ENCODE results near the gene TBC1D17.
"Not testable (repeated sequence)": the region's sequence is repeated elsewhere in the genome, so short reads cannot be mapped to it uniquely, and the experiment has no call there.

Gene TBC1D17

DNA sequence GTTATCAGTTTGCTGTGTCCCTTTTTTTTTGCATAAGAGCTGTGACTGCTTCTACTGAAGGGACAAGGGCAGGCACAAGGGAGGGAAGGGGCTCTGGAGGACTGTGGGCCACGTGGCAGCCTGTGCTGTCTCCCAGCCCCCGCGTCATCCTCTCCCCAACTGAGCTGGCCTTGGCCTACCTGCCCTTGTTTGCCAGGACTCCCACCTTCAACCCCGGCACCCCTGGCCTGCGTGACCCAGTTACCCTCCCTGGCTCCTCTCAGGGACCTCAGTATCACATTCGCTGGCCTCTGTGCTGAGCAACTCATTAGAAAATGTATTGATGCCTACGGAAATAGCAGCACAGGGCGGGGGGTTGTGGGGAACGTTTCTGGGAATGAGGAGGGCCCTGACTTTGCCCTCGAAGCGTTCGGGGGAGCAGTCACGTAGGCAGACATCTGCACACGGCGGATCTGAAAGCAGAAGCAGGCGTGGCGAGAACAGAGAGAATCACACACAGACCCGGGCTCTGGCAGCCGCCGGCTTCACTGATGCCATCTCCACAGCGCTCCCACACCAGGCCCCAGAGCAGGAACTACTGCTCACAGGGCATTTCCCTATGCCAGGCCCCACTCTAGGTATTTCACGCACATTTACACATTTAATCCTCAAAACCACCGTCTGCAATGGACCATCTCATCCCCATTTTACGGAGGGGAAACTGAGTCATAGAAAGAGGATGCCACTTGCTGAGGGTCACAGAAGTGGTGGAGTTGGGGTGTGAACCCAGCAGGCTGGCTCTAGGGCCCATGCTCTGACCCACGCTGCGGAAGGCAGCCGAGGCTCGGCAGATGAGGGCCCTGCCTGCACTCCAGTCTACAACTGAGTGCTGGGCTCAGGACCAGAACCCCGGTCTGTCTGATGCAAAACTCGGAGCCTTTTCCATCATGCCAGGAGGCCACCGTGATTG is 45.8 kb downstream of the TBC1D17 start:
- no peaks in the 10 kb centered on the region for H3K9me3 ChIP-seq (ENCODE audit: control insufficient read depth, insufficient read depth, low read length)
- no peak for DNase-seq (ENCODE audit: low read depth, low spot score)
- peaks cover 36% of the 10 kb centered on the region for H3K36me3 ChIP-seq (ENCODE audit: control insufficient read depth, insufficient read depth, low read length)
- WGBS (ENCODE audit: insufficient coverage, insufficient read length), result no CpG with 5 or more reads among the region's 31 CpGs
- no peak overlapping the region for H3K4me3 ChIP-seq (ENCODE audit: low read length)
- peaks cover 7% of the 10 kb centered on the region; the same call in 1 of the 2 replicates for H3K4me1 ChIP-seq (ENCODE audit: control insufficient read depth, insufficient read depth, low read length)
- no peak overlapping the region for H3K27ac ChIP-seq (ENCODE audit: low read length)
- H3K27me3 ChIP-seq (ENCODE audit: control insufficient read depth, insufficient read depth, low read length), result no peaks in the 10 kb centered on the region

DNA sequence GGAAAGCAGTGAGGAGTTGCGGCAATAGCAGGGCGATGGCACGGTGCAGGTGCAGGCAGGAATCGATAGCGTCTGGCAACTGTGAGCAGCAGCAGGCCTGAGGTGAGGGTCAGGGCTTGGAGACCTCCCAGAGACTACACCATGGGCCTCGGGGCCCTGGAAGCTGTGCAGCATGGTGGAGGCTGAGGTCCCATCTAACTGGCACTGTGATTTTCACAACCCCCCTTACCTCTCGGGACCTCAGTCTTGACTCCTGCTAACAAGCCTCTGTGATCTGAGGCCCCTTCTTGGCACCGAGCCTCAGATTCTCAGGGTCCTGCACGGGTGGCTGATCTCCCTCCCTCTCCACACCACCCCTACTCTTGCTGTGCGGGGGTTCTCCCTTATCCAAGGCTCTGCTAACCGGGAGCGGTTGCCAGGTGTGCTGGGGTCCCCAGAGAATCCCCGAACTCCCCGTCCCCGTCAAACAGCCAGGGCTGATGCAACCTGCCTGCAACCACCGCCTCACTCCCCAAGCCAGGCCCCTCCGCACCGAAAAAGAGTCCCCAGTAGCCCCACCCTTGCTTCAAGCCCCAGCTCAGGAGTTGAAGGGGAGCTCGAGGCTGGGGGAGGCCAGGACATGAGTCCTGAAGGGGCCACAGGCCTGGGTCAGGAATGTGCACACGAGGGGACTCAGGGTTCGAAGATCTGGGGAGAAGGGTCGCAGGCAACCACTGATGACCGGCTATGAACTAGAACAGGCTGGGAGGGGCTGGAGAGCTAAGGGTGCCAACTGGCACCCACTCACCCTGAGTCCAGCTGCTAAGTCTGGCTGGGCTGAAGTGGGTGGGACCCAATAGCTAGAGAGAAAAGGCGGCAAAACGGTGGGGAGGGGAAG is 46.7 kb downstream of the TBC1D17 start:
- no peak overlapping the region for H3K27ac ChIP-seq (ENCODE audit: low read length)

DNA sequence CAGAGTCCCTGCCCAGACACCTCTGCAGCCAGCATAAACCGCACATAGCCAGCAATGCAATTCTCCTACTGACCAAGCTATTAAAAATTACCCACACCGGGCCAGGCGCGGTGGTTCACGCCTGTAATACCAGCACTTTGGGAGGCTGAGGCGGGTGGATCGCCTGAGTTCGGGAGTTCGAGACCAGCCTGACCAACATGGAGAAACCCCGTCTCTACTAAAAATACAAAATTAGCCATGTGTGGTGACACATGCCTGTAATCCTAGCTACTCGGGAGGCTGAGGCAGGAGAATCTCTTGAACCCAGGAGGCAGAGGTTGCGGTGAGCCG is 47.3 kb downstream of the TBC1D17 start:
- not testable (repeated sequence) for H3K9me3 ChIP-seq (ENCODE audit: control insufficient read depth, insufficient read depth, low read length); H3K4me1 ChIP-seq (ENCODE audit: control insufficient read depth, insufficient read depth, low read length); H3K27me3 ChIP-seq (ENCODE audit: control insufficient read depth, insufficient read depth, low read length); DNase-seq (ENCODE audit: low read depth, low spot score); H3K27ac ChIP-seq (ENCODE audit: low read length); H3K4me3 ChIP-seq (ENCODE audit: low read length)
- peaks cover 36% of the 10 kb centered on the region for H3K36me3 ChIP-seq (ENCODE audit: control insufficient read depth, insufficient read depth, low read length)
- WGBS (ENCODE audit: insufficient coverage, insufficient read length), result no CpG with 5 or more reads among the region's 13 CpGs

More for the DNA sequence above, 46.7 kb downstream of the TBC1D17 start:
- Histone ChIP-seq H3K36me3 (ENCODE audit: control insufficient read depth, insufficient read depth, low read length) (peaks cover 36% of the 10 kb centered on the region), H3K4me3 (ENCODE audit: low read length) (no peak overlapping the region), H3K9me3 (ENCODE audit: control insufficient read depth, insufficient read depth, low read length) (no peaks in the 10 kb centered on the region), H3K4me1 (ENCODE audit: control insufficient read depth, insufficient read depth, low read length) (peaks cover 7% of the 10 kb centered on the region; the same call in 1 of the 2 replicates), H3K27me3 (ENCODE audit: control insufficient read depth, insufficient read depth, low read length) (no peaks in the 10 kb centered on the region)
- no peak for DNase-seq (ENCODE audit: low read depth, low spot score)
- no CpG with 5 or more reads among the region's 25 CpGs for WGBS (ENCODE audit: insufficient coverage, insufficient read length)

DNA sequence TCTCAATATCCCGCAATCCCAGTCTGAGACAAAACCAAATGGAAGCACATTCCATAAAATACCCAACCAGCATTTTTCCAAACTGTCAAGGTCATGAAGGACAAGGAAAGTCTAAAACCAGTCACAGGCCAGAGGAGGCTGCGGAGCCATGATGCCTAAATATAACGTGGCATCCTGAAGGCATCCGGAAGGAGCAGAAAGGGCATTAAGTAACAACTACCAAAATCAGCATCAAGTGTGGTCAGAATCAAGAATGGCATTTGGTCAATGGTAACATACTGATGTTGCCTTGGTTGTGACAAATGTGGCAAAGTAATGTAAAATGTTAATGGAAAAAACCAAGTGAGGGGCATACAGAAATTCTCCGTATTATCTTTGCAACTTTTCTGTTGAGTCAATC is 48.0 kb downstream of the TBC1D17 start:
- H3K4me3 ChIP-seq (ENCODE audit: low read length), result no peak overlapping the region
- H3K36me3 ChIP-seq (ENCODE audit: control insufficient read depth, insufficient read depth, low read length), result peaks cover 34% of the 10 kb centered on the region
- H3K27me3 ChIP-seq (ENCODE audit: control insufficient read depth, insufficient read depth, low read length), result no peaks in the 10 kb centered on the region
- no peak overlapping the region for H3K27ac ChIP-seq (ENCODE audit: low read length)
- H3K9me3 ChIP-seq (ENCODE audit: control insufficient read depth, insufficient read depth, low read length), result no peaks in the 10 kb centered on the region
- no peak for DNase-seq (ENCODE audit: low read depth, low spot score)
- no CpG with 5 or more reads among the region's 5 CpGs for WGBS (ENCODE audit: insufficient coverage, insufficient read length)
- H3K4me1 ChIP-seq (ENCODE audit: control insufficient read depth, insufficient read depth, low read length), result peaks cover 7% of the 10 kb centered on the region; the same call in 1 of the 2 replicates

DNA sequence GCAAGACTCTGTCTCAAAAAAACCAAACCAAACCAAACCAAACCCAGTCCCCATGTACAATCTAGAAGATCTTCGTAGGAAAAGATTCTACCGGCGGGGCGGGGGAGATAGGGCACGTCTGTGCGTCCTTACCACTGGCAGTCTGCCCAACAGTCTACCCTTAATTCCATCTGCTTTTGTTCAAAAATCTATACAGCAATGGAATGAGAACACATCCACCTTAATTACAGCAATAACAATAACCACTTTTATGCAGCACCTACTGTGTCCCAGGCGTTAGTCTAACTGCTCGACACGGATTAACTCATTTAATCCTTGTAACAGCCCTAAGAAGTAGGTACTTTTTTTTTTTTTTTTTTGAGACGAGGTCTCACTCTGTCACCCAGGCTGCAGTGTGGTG is 49.0 kb downstream of the TBC1D17 start:
- DNase-seq (ENCODE audit: low read depth, low spot score), result no peak
- no CpG with 5 or more reads among the region's 10 CpGs for WGBS (ENCODE audit: insufficient coverage, insufficient read length)
- Histone ChIP-seq H3K9me3 (ENCODE audit: control insufficient read depth, insufficient read depth, low read length) (no peaks in the 10 kb centered on the region), H3K36me3 (ENCODE audit: control insufficient read depth, insufficient read depth, low read length) (peaks cover 33% of the 10 kb centered on the region), H3K4me1 (ENCODE audit: control insufficient read depth, insufficient read depth, low read length) (peaks cover 9% of the 10 kb centered on the region; the same call in 1 of the 2 replicates), H3K4me3 (ENCODE audit: low read length) (no peak overlapping the region), H3K27ac (ENCODE audit: low read length) (no peak overlapping the region), H3K27me3 (ENCODE audit: control insufficient read depth, insufficient read depth, low read length) (no peaks in the 10 kb centered on the region)

DNA sequence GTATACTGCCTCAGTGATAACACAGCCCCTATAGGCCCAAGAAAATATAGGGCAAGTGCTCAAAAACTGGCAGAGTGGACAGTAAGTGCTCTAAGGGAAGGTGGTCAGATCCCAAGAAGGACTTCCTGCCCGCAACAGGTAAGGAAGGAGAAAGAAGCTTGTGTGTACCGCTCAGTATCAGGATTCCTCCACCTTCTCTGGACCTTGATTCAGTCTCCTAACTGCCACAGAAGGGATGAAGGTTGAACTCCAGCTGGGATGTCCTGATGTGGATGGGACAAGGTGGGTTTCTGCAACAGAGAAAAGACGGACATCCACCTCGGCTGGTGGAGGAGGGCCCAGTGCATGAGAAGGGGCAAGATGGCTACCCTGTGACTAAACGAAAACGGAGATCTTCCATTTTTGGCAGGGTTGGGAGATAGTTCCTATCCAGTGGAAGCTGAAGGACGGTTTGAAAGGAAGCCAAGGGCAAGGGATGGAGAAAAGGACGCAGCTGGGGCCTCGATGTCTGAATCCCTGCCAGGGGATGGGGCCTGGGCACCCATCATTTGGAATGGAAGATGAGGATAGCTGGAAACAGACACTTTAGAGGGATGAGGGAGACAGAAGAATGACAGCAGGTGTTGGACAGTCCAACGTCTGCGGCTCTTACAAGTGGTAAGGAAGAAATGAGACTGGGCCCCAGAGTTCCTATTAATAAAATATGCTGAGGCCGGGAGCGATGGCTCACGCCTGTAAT is 50.2 kb downstream of the TBC1D17 start:
- Histone ChIP-seq H3K36me3 (ENCODE audit: control insufficient read depth, insufficient read depth, low read length) (peaks cover 31% of the 10 kb centered on the region), H3K4me3 (ENCODE audit: low read length) (no peak overlapping the region), H3K4me1 (ENCODE audit: control insufficient read depth, insufficient read depth, low read length) (peaks cover 7% of the 10 kb centered on the region; the same call in 1 of the 2 replicates)

DNA sequence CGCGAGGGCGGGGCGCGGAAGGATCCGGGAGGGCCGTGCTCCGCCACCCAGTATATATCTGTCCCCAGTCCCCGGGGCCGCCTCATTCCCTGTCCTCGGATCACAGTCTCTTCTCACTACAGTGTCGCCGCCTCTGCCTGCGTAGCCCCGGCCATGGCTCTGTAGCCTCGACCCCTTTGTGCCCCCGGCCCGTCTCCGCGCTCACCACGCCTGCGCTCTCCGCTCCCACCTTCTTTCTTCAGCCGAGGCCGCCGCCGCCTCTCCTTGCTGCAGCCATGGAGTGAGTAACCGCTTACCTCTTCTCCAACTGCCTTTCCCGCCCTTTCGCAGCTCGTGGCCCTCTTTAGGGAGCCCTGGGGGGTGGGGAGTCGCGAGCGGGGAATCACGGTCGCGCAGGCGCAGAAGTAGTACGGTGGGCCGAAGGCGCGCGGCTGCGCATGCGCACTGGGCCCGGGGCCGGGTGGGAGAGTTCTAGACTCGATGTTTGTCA is 51.7 kb downstream of the TBC1D17 start, which contains the start of the genes ATF5 and NUP62:
ATF5 (plus strand) TSS at position 85 of the 490 bp plus-strand sequence. CDS start 1,646 bp downstream, outside the sequence.
NUP62 (minus strand) TSS at position 384 of the 490 bp plus-strand sequence. CDS start 19,697 bp downstream, outside the sequence.
- no CpG with 5 or more reads among the region's 48 CpGs for WGBS (ENCODE audit: insufficient coverage, insufficient read length)
- peak within 1 kb of the TSS; percentile 52 for H3K4me3 ChIP-seq (ENCODE audit: low read length)
- no peak for DNase-seq (ENCODE audit: low read depth, low spot score)
- no peaks in the 10 kb centered on the region for H3K9me3 ChIP-seq (ENCODE audit: control insufficient read depth, insufficient read depth, low read length)
- H3K36me3 ChIP-seq (ENCODE audit: control insufficient read depth, insufficient read depth, low read length), result peaks cover 17% of the 10 kb centered on the region
- no peak within 1 kb of the TSS for H3K27ac ChIP-seq (ENCODE audit: low read length)
- peaks cover 5% of the 10 kb centered on the region; the same call in 1 of the 2 replicates for H3K4me1 ChIP-seq (ENCODE audit: control insufficient read depth, insufficient read depth, low read length)
- H3K27me3 ChIP-seq (ENCODE audit: control insufficient read depth, insufficient read depth, low read length), result no peaks in the 10 kb centered on the region

More for the DNA sequence above, 50.2 kb downstream of the TBC1D17 start:
- DNase-seq (ENCODE audit: low read depth, low spot score), result no peak
- Histone ChIP-seq H3K9me3 (ENCODE audit: control insufficient read depth, insufficient read depth, low read length) (no peaks in the 10 kb centered on the region), H3K27ac (ENCODE audit: low read length) (no peak overlapping the region), H3K27me3 (ENCODE audit: control insufficient read depth, insufficient read depth, low read length) (no peaks in the 10 kb centered on the region)
- no CpG with 5 or more reads among the region's 14 CpGs for WGBS (ENCODE audit: insufficient coverage, insufficient read length)

DNA sequence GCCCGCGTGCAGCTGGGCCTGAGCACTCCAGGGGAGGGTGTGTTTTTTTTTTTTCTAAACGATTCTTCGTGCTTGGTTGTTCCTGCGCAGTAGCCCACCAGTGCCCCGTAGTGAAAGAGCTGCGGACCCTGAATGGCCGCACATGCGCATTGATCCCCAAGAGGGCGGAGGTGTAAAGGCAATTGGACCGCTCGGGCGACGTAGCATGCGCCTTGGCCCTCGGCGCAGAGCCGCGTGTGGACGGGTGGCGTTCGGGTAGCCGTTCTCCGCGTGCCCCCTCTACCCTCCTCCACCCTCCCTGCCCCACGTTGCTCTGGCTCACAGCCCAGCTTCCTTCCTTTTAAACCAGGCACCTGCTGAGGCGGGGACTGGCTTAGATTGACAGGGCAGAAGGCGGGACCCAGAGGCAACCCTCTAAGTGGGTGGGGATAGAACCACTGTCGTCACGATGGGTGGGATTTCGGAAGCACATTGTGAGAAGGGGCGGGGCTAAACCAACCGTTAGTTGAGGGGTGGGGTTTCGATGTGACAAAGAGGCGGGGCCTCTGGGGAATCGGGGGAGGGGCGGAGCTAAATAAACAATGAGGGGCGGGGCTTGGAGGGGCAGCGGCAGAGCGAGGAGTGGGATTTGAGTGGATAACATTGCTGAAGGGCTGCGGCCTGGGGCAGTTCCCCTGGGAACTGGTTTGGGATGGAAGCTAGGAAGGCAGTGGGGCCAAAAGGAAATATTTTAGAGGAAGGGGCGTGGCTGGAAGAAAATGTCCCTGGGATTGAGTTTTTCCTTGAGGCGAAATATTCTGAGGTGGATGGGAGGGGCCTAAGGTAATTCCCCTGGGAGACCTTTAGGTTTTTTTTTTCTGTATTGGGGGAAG is 52.3 kb downstream of the TBC1D17 start:
- no peaks in the 10 kb centered on the region for H3K9me3 ChIP-seq (ENCODE audit: control insufficient read depth, insufficient read depth, low read length)
- DNase-seq (ENCODE audit: low read depth, low spot score), result peak; percentile 88
- no peaks in the 10 kb centered on the region for H3K27me3 ChIP-seq (ENCODE audit: control insufficient read depth, insufficient read depth, low read length)
- H3K36me3 ChIP-seq (ENCODE audit: control insufficient read depth, insufficient read depth, low read length), result peaks cover 12% of the 10 kb centered on the region
- H3K4me1 ChIP-seq (ENCODE audit: control insufficient read depth, insufficient read depth, low read length), result peaks cover 5% of the 10 kb centered on the region; the same call in 1 of the 2 replicates
- H3K27ac ChIP-seq (ENCODE audit: low read length), result no peak overlapping the region
- H3K4me3 ChIP-seq (ENCODE audit: low read length), result peak overlapping the region; percentile 52; the same call in 1 of the 2 replicates
- WGBS (ENCODE audit: insufficient coverage, insufficient read length), result no CpG with 5 or more reads among the region's 43 CpGs

DNA sequence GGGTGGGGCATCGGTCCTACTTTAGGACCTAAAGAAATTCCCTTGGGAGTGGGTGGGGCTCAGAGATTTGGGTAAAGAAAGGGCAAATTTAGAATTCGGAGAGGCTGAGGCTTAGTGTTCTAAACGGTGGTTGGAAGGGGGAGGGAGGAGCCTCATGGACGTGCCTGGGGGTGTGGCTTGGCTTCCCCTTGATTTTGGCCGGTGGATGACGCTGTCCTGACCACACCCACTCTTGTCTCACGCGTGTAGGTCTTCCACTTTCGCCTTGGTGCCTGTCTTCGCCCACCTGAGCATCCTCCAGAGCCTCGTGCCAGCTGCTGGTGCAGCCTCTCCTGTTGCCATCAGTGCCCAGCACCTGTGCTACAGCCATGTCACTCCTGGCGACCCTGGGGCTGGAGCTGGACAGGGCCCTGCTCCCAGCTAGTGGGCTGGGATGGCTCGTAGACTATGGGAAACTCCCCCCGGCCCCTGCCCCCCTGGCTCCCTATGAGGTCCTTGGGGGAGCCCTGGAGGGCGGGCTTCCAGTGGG is 53.0 kb downstream of the TBC1D17 start:
- no peak overlapping the region for H3K27ac ChIP-seq (ENCODE audit: low read length)
- WGBS (ENCODE audit: insufficient coverage, insufficient read length), result no CpG with 5 or more reads among the region's 15 CpGs
- peak overlapping the region; percentile 0; the same call in 1 of the 2 replicates for H3K4me3 ChIP-seq (ENCODE audit: low read length)
- H3K4me1 ChIP-seq (ENCODE audit: control insufficient read depth, insufficient read depth, low read length), result peaks cover 5% of the 10 kb centered on the region; the same call in 1 of the 2 replicates
- no peak for DNase-seq (ENCODE audit: low read depth, low spot score)
- no peaks in the 10 kb centered on the region for H3K9me3 ChIP-seq (ENCODE audit: control insufficient read depth, insufficient read depth, low read length)
- H3K36me3 ChIP-seq (ENCODE audit: control insufficient read depth, insufficient read depth, low read length), result peaks cover 10% of the 10 kb centered on the region
- no peaks in the 10 kb centered on the region for H3K27me3 ChIP-seq (ENCODE audit: control insufficient read depth, insufficient read depth, low read length)

Data from iPS DF 6.9 (cell line).